Effector memory CD8-positive, alpha-beta T cell (primary cell): ENCODE measurements around the gene TTLL4.
A peak's percentile ranks its signal among the peaks of the same experiment; 100 is the strongest.
"Not testable (repeated sequence)": the region's sequence is repeated elsewhere in the genome, so short reads cannot be mapped to it uniquely, and the experiment has no call there.

Experiments
- ATAC-seq: fragments of 150-1000 bp; cut with Tn5 transposase; replicated peaks from 2 replicates; pipeline ENCODE4 v1.10.0; 2021; ENCODE audit warnings: mild to moderate bottlenecking, moderate library complexity
- DNase-seq, 3 experiments: peaks; one replicate each; pipeline ENCODE4 v3.0.0; 2021
- H3K27ac Mint-ChIP-seq, 2 donors: one replicate each; pipeline ENCODE4 v1.8.0; 2022; ENCODE audit warnings: mild to moderate bottlenecking in 2 of 2, mixed read lengths in 2 of 2, moderate library complexity in 2 of 2
- H3K27me3 Mint-ChIP-seq, 2 donors: one replicate each; pipeline ENCODE4 v1.8.0; 2022; ENCODE audit warnings: mixed read lengths in 2 of 2
- H3K36me3 Mint-ChIP-seq: one replicate; pipeline ENCODE4 v1.8.0; 2022; ENCODE audit warnings: mild to moderate bottlenecking, moderate library complexity, mixed read lengths; ENCODE audit not compliant: insufficient read depth
- H3K4me1 Mint-ChIP-seq, 2 donors: one replicate each; pipeline ENCODE4 v1.8.0; 2022; ENCODE audit warnings: low read depth in 2 of 2, mixed read lengths in 2 of 2
- H3K4me3 Mint-ChIP-seq, 2 donors: one replicate each; pipeline ENCODE4 v1.8.0; 2022; ENCODE audit warnings: mild to moderate bottlenecking in 2 of 2, mixed read lengths in 2 of 2, moderate library complexity in 2 of 2
- H3K9me3 Mint-ChIP-seq, 2 donors: one replicate each; pipeline ENCODE4 v1.8.0; 2022; ENCODE audit warnings: mixed read lengths in 2 of 2

The TTLL4 gene

GRCh38 chr2:218744615-218745014, 34.0 kb downstream of the TTLL4 start:
- Mint-ChIP-seq H3K36me3 (peaks cover 30% of the 10 kb centered on the region), H3K27me3 (no peaks in the 10 kb centered on the region), H3K4me3 (no peak overlapping the region), H3K9me3 (no peaks in the 10 kb centered on the region), H3K27ac (peak overlapping the region in 1 of 2 donors; percentile 37), H3K4me1 (no peaks in the 10 kb centered on the region)
- DNase-seq: no peak
- no peak for ATAC-seq

GRCh38 chr2:218745160-218745558, 34.5 kb downstream of the TTLL4 start:
- DNase-seq (no peak), ATAC-seq (peak; percentile 32)
- H3K4me3 Mint-ChIP-seq: no peak overlapping the region
- H3K36me3 Mint-ChIP-seq: peaks cover 36% of the 10 kb centered on the region
- no peaks in the 10 kb centered on the region for H3K27me3 Mint-ChIP-seq
- no peak overlapping the region for H3K27ac Mint-ChIP-seq
- H3K4me1 Mint-ChIP-seq: no peaks in the 10 kb centered on the region
- no peaks in the 10 kb centered on the region for H3K9me3 Mint-ChIP-seq

- DNase-seq (no peak), ATAC-seq (no peak)
- no peaks in the 10 kb centered on the region for H3K9me3 Mint-ChIP-seq
- H3K27me3 Mint-ChIP-seq: no peaks in the 10 kb centered on the region
- no peaks in the 10 kb centered on the region for H3K4me1 Mint-ChIP-seq
- peaks cover 36% of the 10 kb centered on the region for H3K36me3 Mint-ChIP-seq
- H3K27ac Mint-ChIP-seq: no peak overlapping the region
- H3K4me3 Mint-ChIP-seq: no peak overlapping the region
These were observed 35.2 kb downstream of the TTLL4 start for GRCh38 chr2:218745559-218746469.

- ATAC-seq (no peak), DNase-seq (no peak)
- H3K27me3 Mint-ChIP-seq: no peaks in the 10 kb centered on the region
- H3K4me1 Mint-ChIP-seq: no peaks in the 10 kb centered on the region
- H3K27ac Mint-ChIP-seq: no peak overlapping the region
- H3K36me3 Mint-ChIP-seq: peaks cover 39% of the 10 kb centered on the region
- no peak overlapping the region for H3K4me3 Mint-ChIP-seq
- H3K9me3 Mint-ChIP-seq: no peaks in the 10 kb centered on the region
These were observed 35.8 kb downstream of the TTLL4 start for GRCh38 chr2:218746470-218746795.

- no peaks in the 10 kb centered on the region for H3K9me3 Mint-ChIP-seq
- no peak overlapping the region for H3K27ac Mint-ChIP-seq
- no peaks in the 10 kb centered on the region for H3K27me3 Mint-ChIP-seq
- peaks cover 43% of the 10 kb centered on the region for H3K36me3 Mint-ChIP-seq
- no peak for DNase-seq
- no peak for ATAC-seq
- no peak overlapping the region for H3K4me3 Mint-ChIP-seq
- no peaks in the 10 kb centered on the region for H3K4me1 Mint-ChIP-seq
These were observed 36.3 kb downstream of the TTLL4 start for GRCh38 chr2:218746960-218747359.

GRCh38 chr2:218748741-218749441, 38.3 kb downstream of the TTLL4 start:
- DNase-seq (no peak), ATAC-seq (no peak)
- Mint-ChIP-seq H3K27ac (no peak overlapping the region), H3K4me1 (no peaks in the 10 kb centered on the region), H3K27me3 (no peaks in the 10 kb centered on the region), H3K4me3 (no peak overlapping the region), H3K9me3 (no peaks in the 10 kb centered on the region), H3K36me3 (peaks cover 56% of the 10 kb centered on the region)

- no peak for DNase-seq
- Mint-ChIP-seq H3K9me3 (no peaks in the 10 kb centered on the region), H3K36me3 (peaks cover 37% of the 10 kb centered on the region), H3K4me3 (no peak overlapping the region), H3K27me3 (no peaks in the 10 kb centered on the region), H3K4me1 (no peaks in the 10 kb centered on the region), H3K27ac (no peak overlapping the region)
- no peak for ATAC-seq
These were observed 43.6 kb downstream of the TTLL4 start for GRCh38 chr2:218754201-218754600.

- no peaks in the 10 kb centered on the region for H3K27me3 Mint-ChIP-seq
- peaks cover 32% of the 10 kb centered on the region for H3K36me3 Mint-ChIP-seq
- DNase-seq (no peak), ATAC-seq (no peak)
- no peaks in the 10 kb centered on the region for H3K4me1 Mint-ChIP-seq
- no peak overlapping the region for H3K4me3 Mint-ChIP-seq
- no peaks in the 10 kb centered on the region for H3K9me3 Mint-ChIP-seq
- peak overlapping the region in 1 of 2 donors; percentile 42 for H3K27ac Mint-ChIP-seq
These were observed 44.1 kb downstream of the TTLL4 start for GRCh38 chr2:218754781-218755180.

GRCh38 chr2:218755198-218755566, 44.5 kb downstream of the TTLL4 start:
- Mint-ChIP-seq H3K9me3 (no peaks in the 10 kb centered on the region), H3K27ac (peak overlapping the region in 1 of 2 donors; percentile 42), H3K36me3 (peaks cover 28% of the 10 kb centered on the region), H3K4me3 (no peak overlapping the region), H3K27me3 (no peaks in the 10 kb centered on the region), H3K4me1 (no peaks in the 10 kb centered on the region)
- ATAC-seq (no peak), DNase-seq (no peak)

- Mint-ChIP-seq H3K36me3 (peaks cover 28% of the 10 kb centered on the region), H3K4me3 (no peak overlapping the region), H3K9me3 (no peaks in the 10 kb centered on the region), H3K4me1 (no peaks in the 10 kb centered on the region), H3K27ac (no peak overlapping the region), H3K27me3 (no peaks in the 10 kb centered on the region)
- ATAC-seq (no peak), DNase-seq (no peak)
These were observed 45.2 kb downstream of the TTLL4 start for GRCh38 chr2:218755567-218756404.

GRCh38 chr2:218756599-218757377, 46.2 kb downstream of the TTLL4 start:
- Mint-ChIP-seq H3K36me3 (peaks cover 22% of the 10 kb centered on the region), H3K4me3 (no peak overlapping the region), H3K4me1 (no peaks in the 10 kb centered on the region)

GRCh38 chr2:218761795-218762194, 51.2 kb downstream of the TTLL4 start:
- DNase-seq: no peak
- no peaks in the 10 kb centered on the region for H3K4me1 Mint-ChIP-seq
- H3K27me3 Mint-ChIP-seq: no peaks in the 10 kb centered on the region
- H3K9me3 Mint-ChIP-seq: no peaks in the 10 kb centered on the region
- ATAC-seq: no peak
- no peak overlapping the region for H3K4me3 Mint-ChIP-seq
- no peaks in the 10 kb centered on the region for H3K36me3 Mint-ChIP-seq
- H3K27ac Mint-ChIP-seq: no peak overlapping the region

More at GRCh38 chr2:218756599-218757377, 46.2 kb downstream of the TTLL4 start:
- ATAC-seq (no peak), DNase-seq (no peak)
- Mint-ChIP-seq H3K9me3 (no peaks in the 10 kb centered on the region), H3K27ac (no peak overlapping the region), H3K27me3 (no peaks in the 10 kb centered on the region)

GRCh38 chr2:218772759-218773158, 62.1 kb downstream of the TTLL4 start:
- DNase-seq, ATAC-seq, H3K27ac Mint-ChIP-seq, H3K4me1 Mint-ChIP-seq, H3K4me3 Mint-ChIP-seq, H3K27me3 Mint-ChIP-seq, H3K36me3 Mint-ChIP-seq: not testable (repeated sequence)
- peaks cover 8 to 16% of the 10 kb centered on the region in 2 donors for H3K9me3 Mint-ChIP-seq
